Psoas muscle (tissue), 8 donors: ENCODE results near the gene TSC22D2. TPM values are rescaled to one million over a fixed set of nuclear protein-coding genes. Genes with fewer than 3 reads are reported as not detected.
A peak's percentile ranks its signal among the peaks of the same experiment; 100 is the strongest.

Source experiments
- ATAC-seq, 4 donors: fragments of 200-7000 bp; cut with Tn5 transposase; one replicate each; pipeline ENCODE4 v1.9.1; 2020; ENCODE audit warnings: moderate library complexity in 3 of 4, mild to moderate bottlenecking in 2 of 4
- DNase-seq, 2 donors: peaks; one replicate each; pipeline ENCODE4 v3.0.0-alpha.2; 2020
- H3K27ac ChIP-seq: fragments of 200-600 bp; one replicate; pipeline ENCODE4 v1.8.0; 2022
- H3K27me3 ChIP-seq, 3 donors: fragments of 200-600 bp in 1 of 3; one replicate each; pipeline versions ENCODE4 v1.6.1 to v1.8.0; 2013 to 2022; ENCODE audit warnings: low read length in 2 of 3, mild to moderate bottlenecking in 2 of 3, moderate library complexity in 1 of 3; ENCODE audit not compliant: insufficient read depth in 3 of 3
- H3K36me3 ChIP-seq, 2 donors: fragments of 200-600 bp in 1 of 2; one replicate each; pipeline versions ENCODE4 v1.6.1 to v1.8.0; 2013 to 2022; ENCODE audit warnings: low read depth in 1 of 2, mild to moderate bottlenecking in 1 of 2, moderate library complexity in 1 of 2; ENCODE audit not compliant: insufficient read depth in 1 of 2
- H3K4me1 ChIP-seq: fragments of 200-600 bp; one replicate; pipeline ENCODE4 v1.8.0; 2022
- H3K4me3 ChIP-seq: fragments of 200-600 bp; one replicate; pipeline ENCODE4 v1.8.0; 2022; ENCODE audit warnings: mild to moderate bottlenecking
- H3K9me3 ChIP-seq: fragments of 200-600 bp; one replicate; pipeline ENCODE4 v1.8.0; 2022
- WGBS, 3 donors: extraction: QIAGEN DNeasy Blood & Tissue Kit; methylation state at CpG; one replicate each; pipeline versions ENCODE4 v1.1.6 to v1.1.7; 2013; 5-methylcytosine and 5-hydroxymethylcytosine counted together
- intact Hi-C, 2 donors: fragments of 100-400 bp; cut with DNase I; formaldehyde crosslinking; loops; one replicate each; pipeline versions ENCODE4 v1.11.0 to v1.14.2; 2022
- polyA plus RNA-seq, 3 donors: library from polyadenylated mRNA; stranded (reverse); fragments of 200-250 nt; gene quantifications; one replicate each; pipeline ENCODE4 v1.2.3, GENCODE V29; 2013
- total RNA-seq, 4 donors: library from RNA; stranded (reverse); fragmentation: NEBNext Ultra II Directional in 2 of 4; extraction: Animal tissue kit (Norgen Biotek cat#: 25700) in 2 of 4; gene quantifications; one replicate each; pipeline versions ENCODE4 v1.2.1 to v1.2.4, GENCODE V29; 2021 to 2023
- TF ChIP-seq, protein P1 (sequence below): fragments of 200-600 bp; IDR thresholded peaks from one replicate; pipeline ENCODE4 v1.8.0; 2022; ENCODE audit warnings: antibody characterized with exemption
- donor health status: healthy with polysubstance abuse.
- donor health status: DM: no; HTN: no; CAD: no; lungs with moderate emphysema.
- donor health status: Bipolar disorder and iron deficiency.
- donor health status: healthy.
- donor health status: DM: yes; HTN: yes; CAD: no.
- donor health status: DM: no; HTN: no; CAD: no.
- donor health status: DM: no; HTN: no; CAD: no.
- donor health status: DM: yes; HTN: yes; CAD: no.

TSC22D2 gene
- total and polyA plus RNA-seq, 7 donors, result 10.4 to 63.6 (median 29.7) TPM

DNA sequence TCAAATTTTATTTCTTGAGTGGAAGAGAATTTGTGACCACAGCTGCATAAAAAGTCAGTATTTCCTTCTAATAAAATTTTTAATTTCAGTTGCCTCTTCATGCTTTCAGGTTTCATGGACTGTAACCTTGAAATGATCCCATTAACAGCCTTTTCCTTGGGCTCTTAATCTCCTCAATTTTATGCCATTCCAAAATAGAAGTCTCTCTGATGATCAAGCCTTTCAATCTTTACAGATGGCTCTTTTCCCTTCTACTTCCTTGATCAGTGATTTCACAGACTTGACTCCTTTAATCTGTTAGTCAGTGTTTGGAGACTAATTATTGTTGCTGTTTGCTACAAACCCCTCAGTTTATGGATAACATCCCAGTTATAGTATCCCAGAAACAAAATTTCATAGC, 11.9 kb downstream of the TSC22D2 start:
- Histone ChIP-seq H3K36me3 (peaks cover 0 to 6% of the 10 kb centered on the region in 2 donors), H3K9me3 (no peaks in the 10 kb centered on the region), H3K27ac (no peak overlapping the region), H3K27me3 (no peaks in the 10 kb centered on the region), H3K4me3 (no peak overlapping the region), H3K4me1 (peaks cover 65% of the 10 kb centered on the region)
- DNase-seq, result no peak
- ATAC-seq, result no peak
- TF ChIP-seq, protein P1, sequence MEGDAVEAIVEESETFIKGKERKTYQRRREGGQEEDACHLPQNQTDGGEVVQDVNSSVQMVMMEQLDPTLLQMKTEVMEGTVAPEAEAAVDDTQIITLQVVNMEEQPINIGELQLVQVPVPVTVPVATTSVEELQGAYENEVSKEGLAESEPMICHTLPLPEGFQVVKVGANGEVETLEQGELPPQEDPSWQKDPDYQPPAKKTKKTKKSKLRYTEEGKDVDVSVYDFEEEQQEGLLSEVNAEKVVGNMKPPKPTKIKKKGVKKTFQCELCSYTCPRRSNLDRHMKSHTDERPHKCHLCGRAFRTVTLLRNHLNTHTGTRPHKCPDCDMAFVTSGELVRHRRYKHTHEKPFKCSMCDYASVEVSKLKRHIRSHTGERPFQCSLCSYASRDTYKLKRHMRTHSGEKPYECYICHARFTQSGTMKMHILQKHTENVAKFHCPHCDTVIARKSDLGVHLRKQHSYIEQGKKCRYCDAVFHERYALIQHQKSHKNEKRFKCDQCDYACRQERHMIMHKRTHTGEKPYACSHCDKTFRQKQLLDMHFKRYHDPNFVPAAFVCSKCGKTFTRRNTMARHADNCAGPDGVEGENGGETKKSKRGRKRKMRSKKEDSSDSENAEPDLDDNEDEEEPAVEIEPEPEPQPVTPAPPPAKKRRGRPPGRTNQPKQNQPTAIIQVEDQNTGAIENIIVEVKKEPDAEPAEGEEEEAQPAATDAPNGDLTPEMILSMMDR, result no peak
- intact Hi-C loops, result loop anchor here in 1 of 2 donors (2.0 to 5.0 kb wide), 3 partner anchors 37 to 178 kb away; no protein-coding TSS in a partner anchor

DNA sequence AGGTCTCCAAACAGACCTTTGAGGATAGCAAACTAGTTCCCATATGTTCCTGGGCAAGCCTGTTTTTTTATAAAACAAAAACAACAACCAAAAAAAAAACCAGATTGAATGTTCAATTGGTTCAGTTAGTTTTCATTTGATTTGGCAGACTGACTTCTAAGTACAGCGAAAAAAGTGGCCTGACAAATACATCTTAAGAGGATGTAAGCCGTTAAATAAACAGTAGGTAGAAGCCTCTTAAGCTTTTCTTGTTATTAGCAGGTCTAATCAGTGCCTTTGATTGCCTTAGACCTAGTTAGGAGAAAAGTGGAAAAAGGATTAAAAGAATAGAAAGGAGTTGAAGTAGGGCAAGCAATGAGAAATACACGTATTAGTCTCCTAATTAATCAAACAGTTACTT, 13.2 kb downstream of the TSC22D2 start:
- no peak overlapping the region for H3K4me3 ChIP-seq
- 75 to 86% (median 80%) methylated on average over 3 of the region's 3 CpGs for WGBS, 3 donors
- H3K4me1 ChIP-seq, result peaks cover 52% of the 10 kb centered on the region
- H3K27me3 ChIP-seq, result no peaks in the 10 kb centered on the region
- peaks cover 0 to 6% of the 10 kb centered on the region in 2 donors for H3K36me3 ChIP-seq
- ATAC-seq, result no peak
- H3K9me3 ChIP-seq, result no peaks in the 10 kb centered on the region
- intact Hi-C loops, result loop anchor here in 1 of 2 donors (2.0 kb wide), 1 partner anchor 68 kb away; no protein-coding TSS in a partner anchor
- DNase-seq, result no peak
- H3K27ac ChIP-seq, result no peak overlapping the region
- TF ChIP-seq, protein P1, result no peak

DNA sequence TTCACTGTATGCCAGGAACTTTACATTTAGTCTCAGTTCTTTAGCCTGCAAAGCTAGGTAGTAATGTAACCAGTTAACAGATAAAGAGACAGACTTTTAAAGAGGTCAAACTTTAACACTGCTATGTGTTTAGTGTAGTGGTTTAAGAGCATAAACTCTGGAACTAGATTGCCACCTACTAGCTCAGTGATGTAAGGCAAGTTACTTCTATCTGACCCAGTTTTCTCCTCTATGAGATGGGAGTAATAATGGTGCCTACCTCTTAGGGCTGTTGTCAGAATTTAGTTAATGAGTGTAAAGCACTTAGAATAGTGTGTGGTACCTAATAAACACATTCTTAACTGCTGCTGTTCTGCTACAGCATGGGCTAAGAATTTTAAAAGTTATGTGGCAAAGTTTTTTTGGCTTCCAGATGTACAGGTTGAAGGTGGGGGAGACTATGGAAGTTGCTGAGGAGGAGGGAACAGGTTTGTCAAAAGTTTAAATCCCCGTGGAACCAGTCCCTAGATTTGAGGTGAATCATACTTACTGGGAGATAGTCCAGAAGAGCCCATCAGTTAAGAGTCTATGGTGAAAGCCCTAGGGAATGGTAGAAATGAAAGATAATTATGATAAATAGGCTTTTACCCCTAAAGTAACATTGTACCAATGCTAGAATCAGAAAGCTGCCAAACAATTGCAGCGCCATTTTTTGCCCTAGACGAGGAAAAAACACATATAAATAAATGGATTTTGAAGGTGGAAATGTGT, 13.9 kb downstream of the TSC22D2 start:
- peak in 2 of 4 donors; percentile 48 to 63 for ATAC-seq
- Histone ChIP-seq H3K4me1 (peaks cover 45% of the 10 kb centered on the region), H3K27ac (no peak overlapping the region), H3K27me3 (no peaks in the 10 kb centered on the region), H3K36me3 (peaks cover 0 to 6% of the 10 kb centered on the region in 2 donors), H3K9me3 (no peaks in the 10 kb centered on the region), H3K4me3 (no peak overlapping the region)
- TF ChIP-seq, protein P1, result no peak
- no peak for DNase-seq
- WGBS, 3 donors, result 67 to 82% (median 79%) methylated on average over 3 of the region's 3 CpGs
- intact Hi-C loops, result loop anchor here in 1 of 2 donors (2.0 kb wide), 1 partner anchor 67 kb away; no protein-coding TSS in a partner anchor

DNA sequence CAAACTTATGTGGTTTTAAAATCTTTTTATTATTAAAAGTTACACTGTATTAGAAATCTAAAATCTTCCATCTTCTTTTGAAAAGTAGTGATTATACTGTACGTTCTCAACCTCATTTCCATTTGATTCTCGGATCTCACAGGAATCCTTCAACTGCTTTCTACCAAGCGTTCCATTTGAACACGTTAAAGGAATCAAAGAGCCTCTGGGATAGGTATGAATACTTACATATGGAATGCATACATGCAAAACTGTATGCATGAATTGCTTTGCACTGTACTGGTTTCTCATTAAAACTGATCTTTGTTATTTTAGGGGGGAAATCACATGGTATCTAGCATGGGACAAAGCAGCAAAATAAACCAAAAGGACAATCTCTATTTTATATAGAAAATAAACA, 14.8 kb downstream of the TSC22D2 start:
- peaks cover 40% of the 10 kb centered on the region for H3K4me1 ChIP-seq
- H3K4me3 ChIP-seq, result no peak overlapping the region
- no peak overlapping the region for H3K27ac ChIP-seq
- H3K36me3 ChIP-seq, result peaks cover 0 to 6% of the 10 kb centered on the region in 2 donors
- ATAC-seq (no peak), DNase-seq (no peak)
- TF ChIP-seq, protein P1, result no peak
- H3K27me3 ChIP-seq, result no peaks in the 10 kb centered on the region
- no peaks in the 10 kb centered on the region for H3K9me3 ChIP-seq
- 80 to 92% (median 85%) methylated on average over 4 of the region's 4 CpGs for WGBS, 3 donors
- intact Hi-C loops, result no loop called here
